Ishikawa (cell line): Measurements from ENCODE around the gene THAP8.

Experiments used
- CREB1 ChIP-seq: IDR thresholded peaks from 2 replicates; pipeline ENCODE4 v1.6.1; 2012; ENCODE audit warnings: low read depth
- EP300 ChIP-seq: IDR thresholded peaks from 2 replicates; pipeline ENCODE4 v1.6.1; 2012; ENCODE audit warnings: borderline replicate concordance
- NFIC ChIP-seq: IDR thresholded peaks from 2 replicates; pipeline ENCODE4 v1.6.1; 2012
- TCF12 ChIP-seq: IDR thresholded peaks from 2 replicates; pipeline ENCODE4 v1.6.1; 2012; ENCODE audit warnings: low read depth
- TEAD4 ChIP-seq: IDR thresholded peaks from 2 replicates; pipeline ENCODE4 v1.6.1; 2012

DNA sequence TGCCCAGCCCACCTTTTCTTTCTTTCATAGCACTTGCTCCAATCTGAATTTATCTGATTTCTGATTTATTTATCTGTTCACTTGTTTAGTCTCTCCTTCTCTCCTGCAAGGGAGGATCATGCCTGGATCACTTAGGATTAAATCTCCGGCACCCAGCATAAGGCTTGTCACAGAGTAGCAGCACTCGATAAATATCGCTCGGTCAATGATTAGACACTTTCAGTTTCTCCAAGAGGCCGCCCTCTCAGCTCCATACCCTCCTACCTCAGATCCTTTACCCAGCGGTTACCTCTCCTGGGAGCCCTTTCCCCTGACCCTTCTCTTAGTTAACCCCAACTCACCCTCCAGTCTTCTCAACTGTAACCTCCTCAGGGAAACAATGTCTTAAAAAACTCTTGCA is 22.8 kb downstream of the THAP8 start:
- TF ChIP-seq NFIC (no peak), TEAD4 (no peak), TCF12 (no peak), EP300 (no peak), CREB1 (no peak)
